HG02884 (cell line): ENCODE results near the gene BIRC7.

Experiments used
- ATAC-seq: cut with Tn5 transposase; IDR thresholded peaks from one replicate; pipeline ENCODE4 v1.9.1; 2021; ENCODE audit warnings: mild to moderate bottlenecking, moderate library complexity; ENCODE audit not compliant: unreplicated experiment

BIRC7 gene

GRCh38 chr20:63262836-63263235, 27.1 kb downstream of the BIRC7 start:
- ATAC-seq, result no peak

- ATAC-seq, result no peak
Observed at GRCh38 chr20:63264000-63264399, 28.3 kb downstream of the BIRC7 start.

- no peak for ATAC-seq
Observed at GRCh38 chr20:63264519-63264918, 28.8 kb downstream of the BIRC7 start.

GRCh38 chr20:63265891-63266515, 30.3 kb downstream of the BIRC7 start:
- ATAC-seq, result no peak

- ATAC-seq, result no peak
Observed at GRCh38 chr20:63267691-63268090, 32.0 kb downstream of the BIRC7 start.

- no peak for ATAC-seq
Observed at GRCh38 chr20:63268256-63268655, 32.6 kb downstream of the BIRC7 start.

GRCh38 chr20:63268671-63269439, 33.1 kb downstream of the BIRC7 start:
- ATAC-seq, result no peak

GRCh38 chr20:63269724-63270123, 34.0 kb downstream of the BIRC7 start:
- no peak for ATAC-seq

- no peak for ATAC-seq
Observed at GRCh38 chr20:63270606-63271325, 35.1 kb downstream of the BIRC7 start.

GRCh38 chr20:63272105-63273058, 36.7 kb downstream of the BIRC7 start, which contains the start of gene ARFGAP1:
Gene ARFGAP1, plus strand, starts transcription at chr20:63272813. Its CDS starts 2,768 bp downstream, at chr20:63275581.
- ATAC-seq, result peak; percentile 93

GRCh38 chr20:63273059-63273579, 37.4 kb downstream of the BIRC7 start:
- no peak for ATAC-seq

- no peak for ATAC-seq
Observed at GRCh38 chr20:63273635-63274380, 38.1 kb downstream of the BIRC7 start.

GRCh38 chr20:63274381-63275228, 38.9 kb downstream of the BIRC7 start:
- no peak for ATAC-seq

GRCh38 chr20:63275825-63276224, 40.1 kb downstream of the BIRC7 start:
- no peak for ATAC-seq

- ATAC-seq, result no peak
Observed at GRCh38 chr20:63276956-63277355, 41.3 kb downstream of the BIRC7 start.

GRCh38 chr20:63277466-63278272, 42.0 kb downstream of the BIRC7 start:
- no peak for ATAC-seq

GRCh38 chr20:63278661-63279060, 43.0 kb downstream of the BIRC7 start:
- no peak for ATAC-seq

GRCh38 chr20:63279931-63280330, 44.2 kb downstream of the BIRC7 start:
- ATAC-seq, result no peak
